Measurements from ENCODE around the gene RFX3. TPM values are rescaled to one million over a fixed set of nuclear protein-coding genes. Genes with fewer than 3 reads are reported as not detected.

RFX3 gene
- total RNA-seq, 1 experiment from 2014 or later = 7.4 TPM

DNA sequence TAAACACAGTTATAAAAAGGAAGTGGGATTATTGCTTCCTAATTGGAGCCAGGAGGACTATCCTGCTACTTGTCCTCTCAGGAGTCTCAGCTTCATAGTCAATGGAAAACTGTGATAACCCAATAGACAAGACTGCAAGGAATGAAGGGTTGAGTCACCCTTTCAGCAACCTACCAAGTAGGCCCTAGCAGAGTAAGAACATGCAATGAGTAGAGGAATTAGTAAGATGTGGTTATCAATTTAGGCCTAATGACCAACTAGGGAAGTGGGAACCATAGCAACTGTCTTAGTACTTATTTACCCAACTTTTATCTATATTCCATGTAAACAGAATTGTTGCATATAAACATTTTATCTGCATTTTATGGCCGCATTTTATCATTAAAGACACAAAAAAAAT is 310.1 kb downstream of the RFX3 start:
- TF ChIP-seq EZH2 (IDR thresholded peaks at IDR 0.05; ENCODE audit: borderline replicate concordance, low read depth, low read length, poor library complexity, severe bottlenecking) = no peak
- no peak for TF ChIP-seq CTCF (conservative IDR thresholded peaks at IDR 0.05; ENCODE audit: low read depth, low read length)
- Histone ChIP-seq H3K27me3 (replicated peaks; ENCODE audit: insufficient read depth, low read depth, low read length, poor library complexity) (no peaks in the 10 kb centered on the region), H3K4me1 (ENCODE audit: insufficient read depth, low read length, poor library complexity, severe bottlenecking) (no peaks in the 10 kb centered on the region), H3K27ac (ENCODE audit: low read depth, low read length, poor library complexity, severe bottlenecking) (no peak overlapping the region), H3K4me3 (ENCODE audit: low read depth, low read length, poor library complexity, severe bottlenecking) (no peak overlapping the region), H3K36me3 (ENCODE audit: insufficient read depth, low read length, poor library complexity, severe bottlenecking) (no peaks in the 10 kb centered on the region), H3K9me3 (ENCODE audit: low read depth, low read length, poor library complexity, severe bottlenecking) (no peaks in the 10 kb centered on the region)
- POLR2A ChIA-PET (ENCODE audit: low non-redundant PET) = no interaction called here
- CTCF ChIA-PET = no interaction called here
- intact Hi-C loops (cut with micrococcal nuclease; ENCODE audit: unreplicated experiment) = no loop called here
- no TSS peak for BruUV-seq (replicated peaks)
- no peak for DNase-seq (ENCODE audit: low spot score)

DNA sequence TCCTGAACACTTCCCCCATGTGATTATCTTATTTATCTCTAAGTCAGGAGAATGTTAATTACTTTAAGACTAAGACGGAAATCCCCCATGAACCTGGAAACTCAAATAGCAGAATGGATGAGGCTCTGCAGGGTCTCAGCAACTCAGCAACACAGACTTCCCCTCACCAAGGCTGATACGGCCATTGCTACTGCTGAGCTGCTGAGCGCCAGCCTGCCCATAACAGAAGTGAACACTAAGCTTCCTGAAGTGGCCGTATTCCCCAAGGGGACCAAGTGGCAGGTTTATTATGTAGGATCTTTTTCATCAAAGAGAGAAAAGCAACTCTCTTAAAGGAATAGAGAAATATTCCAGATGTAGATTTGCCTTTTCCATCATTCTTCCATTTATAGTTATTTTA is 311.1 kb downstream of the RFX3 start:
- no peak overlapping the region for H3K27ac ChIP-seq (ENCODE audit: low read depth, low read length, poor library complexity, severe bottlenecking)
- no peaks in the 10 kb centered on the region for H3K36me3 ChIP-seq (ENCODE audit: insufficient read depth, low read length, poor library complexity, severe bottlenecking)
- no TSS peak for BruUV-seq (replicated peaks)
- POLR2A ChIA-PET (ENCODE audit: low non-redundant PET) = no interaction called here
- DNase-seq (ENCODE audit: low spot score) = no peak
- H3K4me1 ChIP-seq (ENCODE audit: insufficient read depth, low read length, poor library complexity, severe bottlenecking) = no peaks in the 10 kb centered on the region
- no peak overlapping the region for H3K4me3 ChIP-seq (ENCODE audit: low read depth, low read length, poor library complexity, severe bottlenecking)
- no peaks in the 10 kb centered on the region for H3K9me3 ChIP-seq (ENCODE audit: low read depth, low read length, poor library complexity, severe bottlenecking)
- intact Hi-C loops (cut with micrococcal nuclease; ENCODE audit: unreplicated experiment) = no loop called here
- CTCF ChIA-PET = interaction anchor here (0.6 kb wide), 1 partner anchor 26 kb away, joined by 3 read pairs; no protein-coding TSS in a partner anchor
- H3K27me3 ChIP-seq (replicated peaks; ENCODE audit: insufficient read depth, low read depth, low read length, poor library complexity) = no peaks in the 10 kb centered on the region
- no peak for TF ChIP-seq CTCF (conservative IDR thresholded peaks at IDR 0.05; ENCODE audit: low read depth, low read length)
- no peak for TF ChIP-seq EZH2 (IDR thresholded peaks at IDR 0.05; ENCODE audit: borderline replicate concordance, low read depth, low read length, poor library complexity, severe bottlenecking)

DNA sequence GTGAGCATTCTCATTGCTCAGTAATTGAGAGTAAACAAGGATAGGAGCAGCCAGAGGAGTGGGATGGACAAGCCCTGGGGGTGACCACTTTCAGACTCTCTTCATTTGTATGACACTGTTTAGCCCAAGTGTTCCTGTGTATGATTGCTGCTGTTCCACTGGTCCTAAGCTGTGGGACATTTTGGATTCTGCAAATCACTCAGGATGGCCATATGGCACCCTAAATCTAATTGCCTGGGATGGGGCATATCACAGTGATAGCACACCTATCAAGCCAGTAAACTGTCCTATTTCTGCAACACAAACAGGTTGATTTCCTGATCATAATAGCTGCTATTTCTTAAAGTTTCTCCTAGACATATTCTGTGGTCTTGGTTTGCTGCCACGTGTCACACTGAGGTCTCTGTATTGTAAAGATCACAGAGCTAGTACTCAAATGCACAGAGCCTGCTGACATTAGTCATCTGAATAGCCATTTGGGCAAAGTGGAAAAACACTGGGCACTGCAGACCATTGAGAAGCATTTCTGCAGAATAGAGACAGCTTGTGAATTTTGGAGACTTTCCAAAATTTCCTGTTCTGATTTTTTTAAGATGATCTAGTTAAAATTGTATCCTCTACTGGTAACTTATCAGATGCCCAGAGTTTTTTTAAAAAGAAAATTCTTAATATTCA is 320.2 kb downstream of the RFX3 start:
- TF ChIP-seq EZH2 (IDR thresholded peaks at IDR 0.05; ENCODE audit: borderline replicate concordance, low read depth, low read length, poor library complexity, severe bottlenecking) (no peak), CTCF (conservative IDR thresholded peaks at IDR 0.05; ENCODE audit: low read depth, low read length) (no peak)

More for the DNA sequence above, 320.2 kb downstream of the RFX3 start:
- Histone ChIP-seq H3K9me3 (ENCODE audit: low read depth, low read length, poor library complexity, severe bottlenecking) (no peaks in the 10 kb centered on the region), H3K36me3 (ENCODE audit: insufficient read depth, low read length, poor library complexity, severe bottlenecking) (no peaks in the 10 kb centered on the region), H3K27ac (ENCODE audit: low read depth, low read length, poor library complexity, severe bottlenecking) (no peak overlapping the region), H3K27me3 (replicated peaks; ENCODE audit: insufficient read depth, low read depth, low read length, poor library complexity) (no peaks in the 10 kb centered on the region), H3K4me1 (ENCODE audit: insufficient read depth, low read length, poor library complexity, severe bottlenecking) (no peaks in the 10 kb centered on the region), H3K4me3 (ENCODE audit: low read depth, low read length, poor library complexity, severe bottlenecking) (no peak overlapping the region)
- intact Hi-C loops (cut with micrococcal nuclease; ENCODE audit: unreplicated experiment) = no loop called here
- no peak for DNase-seq (ENCODE audit: low spot score)
- no TSS peak for BruUV-seq (replicated peaks)
- POLR2A ChIA-PET (ENCODE audit: low non-redundant PET) = no interaction called here
- CTCF ChIA-PET = no interaction called here
